Heart right ventricle (tissue), 16 donors: Measurements from ENCODE around the gene CD59. TPM values are rescaled to one million over a fixed set of nuclear protein-coding genes. Genes with fewer than 3 reads are reported as not detected.

Experiments used
- ATAC-seq, 8 donors: fragments of 200-7000 bp; cut with Tn5 transposase; one replicate each; pipeline ENCODE4 v1.9.1; 2020; ENCODE audit warnings: mild to moderate bottlenecking in 8 of 8, moderate library complexity in 8 of 8, moderate number of reproducible peaks in 1 of 8
- DNase-seq, 2 donors: peaks; one replicate each; pipeline ENCODE4 v3.0.0-alpha.2; 2020
- H3K27ac ChIP-seq, 10 donors: fragments of 200-600 bp; sonication (generic) in 2 of 10; one replicate each; pipeline versions ENCODE4 v1.5.0 to v1.8.0; 2020 to 2022; ENCODE audit warnings: mild to moderate bottlenecking in 3 of 10
- H3K27me3 ChIP-seq, 7 donors: fragments of 200-600 bp; one replicate each; pipeline ENCODE4 v1.8.0; 2021 to 2022; ENCODE audit warnings: mild to moderate bottlenecking in 2 of 7
- H3K36me3 ChIP-seq, 9 donors: fragments of 200-600 bp; sonication (generic) in 1 of 9; one replicate each; pipeline versions ENCODE4 v1.5.0 to v1.8.0; 2020 to 2022; ENCODE audit warnings: mild to moderate bottlenecking in 2 of 9
- H3K4me1 ChIP-seq, 9 donors: fragments of 200-600 bp; sonication (generic) in 1 of 9; one replicate each; pipeline versions ENCODE4 v1.5.0 to v1.8.0; 2020 to 2022; ENCODE audit warnings: mild to moderate bottlenecking in 4 of 9
- H3K4me3 ChIP-seq, 10 donors: fragments of 200-600 bp; sonication (generic) in 2 of 10; one replicate each; pipeline versions ENCODE4 v1.5.0 to v1.8.0; 2020 to 2022; ENCODE audit warnings: mild to moderate bottlenecking in 7 of 10, moderate library complexity in 2 of 10
- H3K9me3 ChIP-seq, 11 donors: fragments of 200-600 bp in 10 of 11; sonication (generic) in 2 of 11; one replicate each; pipeline versions ENCODE4 v1.5.0 to v1.8.0; 2013 to 2022; ENCODE audit warnings: mild to moderate bottlenecking in 2 of 11, control low read depth in 1 of 11, moderate library complexity in 1 of 11
- WGBS, 2 donors: extraction: QIAGEN DNeasy Blood & Tissue Kit; methylation state at CpG; one replicate each; pipeline ENCODE4 v1.1.7; 2013; ENCODE audit warnings: inconsistent platforms in 1 of 2; 5-methylcytosine and 5-hydroxymethylcytosine counted together
- intact Hi-C, 10 donors: fragments of 100-400 bp; cut with DNase I; formaldehyde crosslinking; loops; one replicate each; pipeline versions ENCODE4 v1.11.1 to v1.14.2; 2022
- long read RNA-seq, 3 donors: library from polyadenylated mRNA; unstranded; transcript quantifications; one replicate each; pipeline ENCODE4 v2.0.0, GENCODE V29; 2020 to 2021
- polyA plus RNA-seq, 2 donors: library from polyadenylated mRNA; stranded (reverse); fragments of 200-250 nt; gene quantifications; one replicate each; pipeline ENCODE4 v1.2.3, GENCODE V29; 2013
- total RNA-seq, 10 donors: library from RNA; stranded (reverse); fragmentation: NEBNext Ultra II Directional in 3 of 10; extraction: Animal tissue kit (Norgen Biotek cat#: 25700) in 3 of 10; gene quantifications; one replicate each; pipeline versions ENCODE4 v1.2.1 to v1.2.4, GENCODE V29; 2021 to 2023
- TF ChIP-seq, protein P1 (sequence below), 9 donors: fragments of 200-600 bp; sonication (generic) in 2 of 9; IDR thresholded peaks; one replicate each; pipeline versions ENCODE4 v1.5.0 to v1.8.0; 2021 to 2022; ENCODE audit warnings: antibody characterized with exemption in 9 of 9, mild to moderate bottlenecking in 5 of 9, moderate library complexity in 1 of 9
- donor health status: Arrhythmogenic right ventricular cardiomyopathy.
- donor health status: ischemic (EF 13 %, LVEDD 7.1; RV severe dilation, severe dysfunction).
- donor health status: healthy with polysubstance abuse.
- donor health status: DM: no; HTN: yes; CAD: no.
- donor health status: DM: no; HTN: no; CAD: no.
- donor health status: ischemic (EF 25% LVEDD 6.9; RV normal size, moderate dysfunction).
- donor health status: ischemic (EF 25% LVEDD 5.7; RV mildly dilated, moderate dysfunction).
- donor health status: healthy.
- donor health status: DM: yes; HTN: yes; CAD: no.
- donor health status: Ischemic cardiomyopathy.
- donor health status: ischemic (EF 35%, LVEDD 5.7; RV mildly dilated, moderate dysfunction).
- donor health status: nonischemic (EF 11% LVEDD 7.7; RV severe dilation, severe dysfunction).
- donor health status: DM: yes; HTN: yes; CAD: no.
- donor health status: PGD.
- donor health status: ischemic (EF 29% LVEDD 5.4; RV normal size, mild dysfunction).
- donor health status: nonischemic (EF 23%, LVEDD 6.1; RV moderate dilation, normal function).

CD59 gene, protein sequence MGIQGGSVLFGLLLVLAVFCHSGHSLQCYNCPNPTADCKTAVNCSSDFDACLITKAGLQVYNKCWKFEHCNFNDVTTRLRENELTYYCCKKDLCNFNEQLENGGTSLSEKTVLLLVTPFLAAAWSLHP
- total RNA-seq (1,000 to 10,000 TPM in 3 of 10 donors, 100 to 1,000 TPM in 7; 676 to 1,261 (median 764) TPM), polyA plus RNA-seq (100 to 1,000 TPM; 120 to 758 TPM)
- long read RNA-seq, donor 1, full-length matches to known transcripts: 233 of 372 reads
- long read RNA-seq, donor 1, partial matches to known transcripts: 18 of 372 reads
- long read RNA-seq, donor 1, other reads (novel, unspliced or antisense): 121 of 372 reads
- long read RNA-seq, donor 2, full-length matches to known transcripts: 285 of 376 reads
- long read RNA-seq, donor 2, partial matches to known transcripts: 6 of 376 reads
- long read RNA-seq, donor 2, other reads (novel, unspliced or antisense): 85 of 376 reads
- long read RNA-seq, donor 3, full-length matches to known transcripts: 680 of 803 reads
- long read RNA-seq, donor 3, partial matches to known transcripts: 31 of 803 reads
- long read RNA-seq, donor 3, other reads (novel, unspliced or antisense): 92 of 803 reads

DNA sequence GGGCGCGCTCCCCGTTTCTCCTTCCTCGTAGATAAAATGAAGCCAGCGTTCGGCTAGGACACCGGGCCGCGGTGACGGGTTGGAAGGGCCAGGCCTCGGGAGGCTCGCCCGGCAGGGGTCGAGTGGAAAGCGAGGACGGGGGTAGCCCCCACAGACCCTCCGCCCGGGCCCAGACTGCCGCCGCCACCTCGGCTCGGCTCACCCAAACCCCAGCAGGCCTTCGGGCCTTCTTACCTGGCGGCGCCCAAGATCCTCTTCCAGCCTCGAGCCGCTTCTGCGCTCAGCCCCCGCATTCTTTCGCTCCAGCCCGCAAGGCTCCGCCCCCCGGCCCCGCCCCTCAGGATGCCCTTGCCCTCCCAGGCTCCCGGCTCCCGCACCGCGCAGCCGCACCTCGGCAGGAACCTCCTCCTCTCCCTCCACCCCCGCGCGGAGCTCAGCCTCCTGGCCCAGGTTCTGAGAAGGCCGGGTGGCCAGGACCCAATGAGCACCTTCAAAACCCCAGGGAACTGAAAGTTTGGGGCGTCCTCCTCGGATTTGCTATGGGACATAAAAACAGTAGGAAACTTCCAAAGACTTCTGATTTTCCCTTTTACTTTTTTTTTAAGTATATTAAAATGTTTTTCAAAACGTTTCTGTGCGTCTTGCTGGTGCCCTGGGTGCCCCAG lies at the start of gene CD59:
CD59 (minus strand) TSS at position 276 of the 665 bp plus-strand sequence. CDS start 13,978 bp downstream, outside the sequence.
- H3K27ac ChIP-seq: peak within 1 kb of the TSS; percentile 94 to 100 (median 96)
- peaks cover 0 to 28% (median 0%) of the 10 kb centered on the region in 9 donors for H3K36me3 ChIP-seq
- peak within 1 kb of the TSS; percentile 66 to 100 (median 84) for H3K4me3 ChIP-seq
- TF ChIP-seq, protein P1, sequence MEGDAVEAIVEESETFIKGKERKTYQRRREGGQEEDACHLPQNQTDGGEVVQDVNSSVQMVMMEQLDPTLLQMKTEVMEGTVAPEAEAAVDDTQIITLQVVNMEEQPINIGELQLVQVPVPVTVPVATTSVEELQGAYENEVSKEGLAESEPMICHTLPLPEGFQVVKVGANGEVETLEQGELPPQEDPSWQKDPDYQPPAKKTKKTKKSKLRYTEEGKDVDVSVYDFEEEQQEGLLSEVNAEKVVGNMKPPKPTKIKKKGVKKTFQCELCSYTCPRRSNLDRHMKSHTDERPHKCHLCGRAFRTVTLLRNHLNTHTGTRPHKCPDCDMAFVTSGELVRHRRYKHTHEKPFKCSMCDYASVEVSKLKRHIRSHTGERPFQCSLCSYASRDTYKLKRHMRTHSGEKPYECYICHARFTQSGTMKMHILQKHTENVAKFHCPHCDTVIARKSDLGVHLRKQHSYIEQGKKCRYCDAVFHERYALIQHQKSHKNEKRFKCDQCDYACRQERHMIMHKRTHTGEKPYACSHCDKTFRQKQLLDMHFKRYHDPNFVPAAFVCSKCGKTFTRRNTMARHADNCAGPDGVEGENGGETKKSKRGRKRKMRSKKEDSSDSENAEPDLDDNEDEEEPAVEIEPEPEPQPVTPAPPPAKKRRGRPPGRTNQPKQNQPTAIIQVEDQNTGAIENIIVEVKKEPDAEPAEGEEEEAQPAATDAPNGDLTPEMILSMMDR (IDR thresholded peaks at IDR 0.05): no peak
- ATAC-seq (peak; percentile 96 to 97 (median 96)), DNase-seq (peak; percentile 98)
- peaks cover 9 to 52% (median 45%) of the 10 kb centered on the region in 9 donors for H3K4me1 ChIP-seq
- 0 to 1% methylated on average over 40 to 48 of the region's 48 CpGs for WGBS, 2 donors
- intact Hi-C loops: loop anchor here in 6 of 10 donors (2.0 to 10.0 kb wide), 7 partner anchors 19 to 481 kb away; partner anchors contain the start of genes C11orf91 (in 3 of the 6) and HIPK3 (in 1 of the 6)
- H3K9me3 ChIP-seq: no peaks in the 10 kb centered on the region
- H3K27me3 ChIP-seq: no peaks in the 10 kb centered on the region

DNA sequence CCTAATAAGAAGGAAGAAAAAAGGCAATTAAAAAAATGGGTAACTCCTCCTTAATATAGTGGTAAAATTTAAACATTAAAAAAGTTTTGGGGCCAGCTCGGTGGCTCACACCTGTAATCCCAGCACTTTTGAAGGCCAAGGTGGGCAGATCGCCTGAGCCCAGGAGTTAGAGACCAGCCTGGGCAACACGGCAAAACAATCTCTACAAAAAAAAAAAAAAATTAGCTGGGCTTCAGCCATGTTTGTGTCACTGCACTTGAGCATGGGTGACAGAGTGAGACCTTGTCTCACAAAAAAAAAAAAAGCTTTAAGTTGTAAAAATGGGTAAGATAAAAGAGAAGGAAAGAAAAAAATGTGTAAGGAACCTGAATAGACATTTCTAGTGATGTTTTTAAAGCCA lies 49.4 kb upstream of the CD59 start:
- DNase-seq (no peak), ATAC-seq (no peak)
- H3K36me3 ChIP-seq: no peaks in the 10 kb centered on the region
- no peak overlapping the region for H3K4me3 ChIP-seq
- peaks cover 0 to 20% (median 0%) of the 10 kb centered on the region in 7 donors for H3K27me3 ChIP-seq
- TF ChIP-seq, protein P1 (IDR thresholded peaks at IDR 0.05): no peak
- intact Hi-C loops: loop anchor here in 1 of 10 donors (10.0 kb wide), 1 partner anchor 901 kb away; no protein-coding TSS in a partner anchor
- H3K27ac ChIP-seq: no peak overlapping the region
- H3K4me1 ChIP-seq: peaks cover 0 to 5% (median 0%) of the 10 kb centered on the region in 9 donors
- 72 to 76% methylated on average over 3 of the region's 3 CpGs for WGBS, 2 donors
- H3K9me3 ChIP-seq: no peaks in the 10 kb centered on the region

DNA sequence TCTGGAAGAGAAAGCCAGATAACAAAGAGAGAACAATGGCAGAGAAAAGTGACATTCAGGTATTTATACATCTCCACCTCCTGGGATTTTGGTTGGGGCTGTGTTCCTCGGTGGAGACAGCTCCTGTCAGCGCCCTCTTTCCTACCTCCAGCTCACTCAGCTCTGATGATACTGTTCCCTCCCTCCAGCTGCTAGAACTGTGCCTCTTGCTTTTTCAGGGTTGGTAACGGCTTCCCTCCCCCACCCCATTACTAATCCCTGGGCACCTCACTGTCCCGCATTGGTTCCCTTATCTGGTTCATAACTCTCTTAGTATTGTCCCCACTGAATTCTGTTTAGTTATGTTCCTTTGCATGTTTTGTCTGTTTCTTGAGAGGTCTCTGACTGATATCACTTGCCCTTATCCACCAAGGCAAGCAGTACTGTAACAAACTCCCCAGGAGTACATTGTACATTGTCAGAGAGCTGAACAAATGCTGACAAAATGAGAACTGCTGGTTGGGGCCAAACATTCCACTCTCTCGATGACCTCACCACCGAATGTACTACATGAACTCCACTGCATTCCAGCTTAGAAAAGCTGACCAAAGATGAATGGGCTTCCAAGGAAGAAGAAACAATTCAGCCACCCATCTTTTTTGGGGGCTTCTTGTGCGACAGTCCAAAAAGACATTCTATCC lies 43.8 kb upstream of the CD59 start:
- peak; percentile 40 to 85 (median 65) for ATAC-seq
- TF ChIP-seq, protein P1 (IDR thresholded peaks at IDR 0.05): no peak
- H3K4me3 ChIP-seq: no peak overlapping the region
- intact Hi-C loops: loop anchor here in 1 of 10 donors (10.0 kb wide), 1 partner anchor 895 kb away; no protein-coding TSS in a partner anchor
- peak overlapping the region in 4 of 10 donors; percentile 29 to 60 (median 48) for H3K27ac ChIP-seq
- no peaks in the 10 kb centered on the region for H3K9me3 ChIP-seq
- no peak for DNase-seq
- no peaks in the 10 kb centered on the region for H3K36me3 ChIP-seq
- 30 to 46% methylated on average over 7 of the region's 7 CpGs for WGBS, 2 donors
- H3K27me3 ChIP-seq: peaks cover 0 to 19% (median 0%) of the 10 kb centered on the region in 7 donors
- peaks cover 0 to 44% (median 22%) of the 10 kb centered on the region in 9 donors for H3K4me1 ChIP-seq
